HG03520 (cell line): ENCODE measurements around the gene C19orf44.
A peak's percentile ranks its signal among the peaks of the same experiment; 100 is the strongest.
"Not testable (repeated sequence)": the region's sequence is repeated elsewhere in the genome, so short reads cannot be mapped to it uniquely, and the experiment has no call there.

Source experiments
- ATAC-seq: cut with Tn5 transposase; IDR thresholded peaks from one replicate; pipeline ENCODE4 v1.9.1; 2021; ENCODE audit warnings: mild to moderate bottlenecking, moderate library complexity; ENCODE audit not compliant: unreplicated experiment

C19orf44 gene

DNA sequence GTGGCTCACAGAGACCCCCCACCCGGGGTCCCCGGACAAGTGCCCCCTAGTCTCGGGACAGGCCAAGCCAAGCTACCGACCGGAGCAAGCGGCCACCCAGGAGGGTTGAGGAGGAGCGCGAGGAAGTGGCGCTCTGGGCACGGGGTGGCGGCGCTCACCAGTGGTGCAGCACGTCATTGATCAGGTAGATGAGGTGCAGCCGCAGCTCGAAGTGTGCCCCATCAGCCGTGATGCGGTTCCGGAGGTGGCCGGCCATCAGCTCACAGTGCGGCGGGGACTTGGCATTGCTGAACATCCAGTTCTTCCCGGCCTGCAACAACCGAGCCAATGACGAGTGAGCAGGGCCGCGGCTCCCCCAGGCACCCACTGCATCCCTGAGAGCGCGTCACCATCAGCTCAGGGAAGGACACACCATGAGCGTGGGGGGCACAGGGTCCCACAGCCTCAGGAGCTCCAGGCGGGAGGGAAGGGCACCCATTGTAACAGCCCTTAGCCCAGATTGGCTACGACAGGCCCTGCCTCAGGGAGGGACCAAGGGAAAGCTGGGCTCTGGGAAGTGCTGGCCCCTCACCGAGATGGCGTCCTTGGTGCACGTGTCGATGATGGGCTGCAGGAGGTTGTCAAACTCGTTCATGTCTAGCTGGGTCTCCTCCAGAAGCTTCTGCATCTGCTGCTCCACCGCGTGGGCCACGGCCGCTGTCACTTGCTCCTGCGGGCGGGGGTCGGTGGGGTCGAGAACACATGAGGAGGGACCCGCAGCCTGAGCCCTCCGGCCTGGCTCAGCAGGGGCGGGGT, 36.4 kb downstream of the C19orf44 start:
- no peak for ATAC-seq

DNA sequence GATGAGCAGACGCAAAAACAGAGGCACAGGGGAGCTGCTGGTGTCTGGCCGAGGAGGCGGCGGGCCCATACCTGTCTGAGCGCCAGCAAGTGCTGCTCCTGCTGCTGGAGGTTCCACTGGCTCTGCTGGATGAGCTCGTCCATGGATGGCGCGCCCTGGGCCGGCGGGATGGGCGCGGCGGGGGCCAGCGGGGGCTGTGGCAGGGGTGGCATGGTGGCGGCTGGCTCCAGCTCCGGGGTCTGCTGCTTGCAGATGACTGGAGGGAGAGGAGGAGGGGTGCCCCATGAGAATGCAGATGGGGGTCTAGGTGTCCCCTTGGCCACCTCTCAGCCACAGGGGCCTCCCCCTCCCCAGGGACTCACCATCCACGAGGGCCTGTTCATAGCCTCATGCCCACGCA, 39.2 kb downstream of the C19orf44 start:
- ATAC-seq, result no peak

DNA sequence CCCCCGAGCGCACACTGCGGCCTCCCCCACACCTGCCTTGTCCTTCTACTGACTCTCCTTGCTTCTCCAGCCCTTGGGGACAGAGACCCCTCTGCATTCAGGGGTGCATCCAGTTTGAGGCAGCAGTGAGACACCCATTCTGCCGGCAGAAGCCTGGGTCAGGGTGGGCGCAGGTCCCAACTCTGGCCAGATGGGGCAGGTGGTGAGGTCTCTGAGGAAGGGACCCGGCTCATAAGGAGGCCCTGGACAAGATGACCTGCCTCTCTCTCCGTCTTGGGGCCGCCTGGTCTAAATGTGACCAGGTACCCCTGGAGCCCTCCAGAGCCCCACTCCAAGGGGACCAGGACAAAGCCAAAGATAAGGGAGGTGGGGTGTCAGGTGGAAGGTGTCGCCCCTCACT, 39.9 kb downstream of the C19orf44 start:
- ATAC-seq, result no peak

DNA sequence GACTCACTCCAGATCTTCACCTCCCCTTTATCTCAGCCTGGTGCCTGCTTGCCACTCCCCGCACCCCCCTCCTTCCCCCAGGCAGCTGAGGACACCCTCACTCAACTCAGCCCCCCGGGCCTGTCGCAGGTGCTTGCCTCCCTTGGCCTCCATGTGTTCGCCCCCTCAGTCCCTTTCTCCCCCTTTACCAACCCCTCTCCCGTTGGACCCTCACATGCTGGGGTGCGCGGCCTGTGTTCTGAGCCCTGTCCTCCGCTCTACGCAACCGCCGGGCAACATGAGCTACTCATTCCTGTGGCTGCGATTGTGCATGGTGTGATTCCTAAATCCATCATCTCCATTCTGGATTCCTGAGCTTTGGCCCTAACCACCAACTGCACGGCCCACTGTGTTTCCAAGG, 40.9 kb downstream of the C19orf44 start:
- ATAC-seq, result no peak

DNA sequence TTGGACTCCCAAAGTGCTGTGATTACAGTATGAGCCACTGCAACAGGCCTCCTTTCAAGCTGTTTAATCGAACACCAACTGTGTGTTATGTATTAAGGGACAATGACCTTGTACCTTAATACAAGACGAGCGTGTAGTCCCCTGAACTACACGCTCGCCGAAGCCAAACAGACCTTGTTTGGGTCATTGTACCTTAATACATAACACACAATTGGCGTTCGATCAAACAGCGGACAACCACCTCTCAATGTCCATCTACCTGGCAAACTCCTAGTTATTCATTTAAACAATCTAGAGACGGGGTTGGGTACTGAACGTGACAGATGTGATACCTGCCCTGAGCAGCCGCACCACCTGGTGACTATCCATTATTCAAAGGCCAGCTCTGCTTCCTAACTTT, 44.8 kb downstream of the C19orf44 start:
- no peak for ATAC-seq

DNA sequence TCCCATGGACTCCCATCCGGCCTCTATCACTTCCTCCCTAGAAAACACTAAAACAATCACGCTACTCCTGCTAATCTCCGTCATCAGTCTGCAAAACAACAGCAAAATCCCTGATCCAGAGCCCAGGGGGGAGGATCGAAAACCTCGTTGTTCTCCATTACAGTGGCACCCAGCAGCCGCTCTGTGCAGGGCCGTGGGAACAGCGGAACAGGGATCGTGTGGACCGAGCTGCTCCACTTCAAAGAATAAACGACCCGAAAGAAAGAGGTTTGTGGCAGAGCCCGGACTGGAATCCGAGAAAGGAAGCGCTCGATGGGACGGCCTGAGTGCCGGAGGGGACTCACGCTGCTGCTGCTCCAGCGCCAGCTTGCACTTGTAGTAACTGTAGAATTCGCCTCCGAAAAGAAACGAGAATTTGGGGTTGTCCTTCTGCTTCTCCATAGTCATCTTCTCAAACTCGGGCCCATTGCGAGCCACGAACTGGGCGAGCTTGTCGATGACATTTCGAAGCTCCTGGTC, 45.4 kb downstream of the C19orf44 start:
- no peak for ATAC-seq

DNA sequence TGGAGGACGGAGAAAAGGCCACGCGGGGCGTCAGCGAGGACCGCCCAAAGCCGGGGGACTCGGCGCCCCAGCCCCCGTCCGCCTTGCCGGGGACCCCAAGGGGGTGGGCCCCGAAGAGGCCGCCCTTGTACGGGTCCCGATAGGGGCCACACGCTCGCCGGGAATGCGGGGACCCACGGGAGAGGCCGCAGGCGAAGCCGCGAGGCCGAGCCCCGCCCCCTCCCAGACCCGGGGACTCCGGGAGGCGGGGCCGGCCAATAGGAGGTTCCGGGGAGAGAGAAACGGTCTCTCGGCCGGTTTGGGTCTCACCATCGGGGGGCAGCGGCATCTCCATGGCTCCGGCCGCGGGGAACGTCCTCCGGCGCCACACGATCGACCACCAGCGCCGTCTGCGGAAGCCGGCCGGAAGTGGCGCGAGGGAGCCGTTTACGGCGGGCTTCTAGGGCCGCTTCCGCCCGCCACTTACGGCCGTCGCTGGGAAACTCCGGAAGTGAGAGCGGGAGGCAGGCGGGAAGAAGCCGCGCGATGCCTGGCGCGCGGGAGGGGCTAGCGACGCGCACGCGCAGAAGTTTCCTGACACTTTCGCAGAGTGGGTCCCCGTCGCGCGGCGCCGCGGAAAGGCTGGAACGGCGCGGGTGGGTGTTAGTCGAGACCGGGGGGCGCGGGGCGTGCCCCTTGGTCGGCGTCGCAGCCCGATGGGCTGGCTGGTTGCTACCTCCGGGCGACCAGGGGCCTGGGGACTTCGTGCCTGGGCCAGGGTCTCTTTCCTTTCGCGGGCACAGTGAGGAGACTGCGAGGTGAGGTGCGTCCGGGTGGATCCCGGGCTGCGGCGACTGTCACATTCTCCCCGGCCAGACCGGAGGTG, 46.1 kb downstream of the C19orf44 start, which contains the start of gene CHERP:
TSS of gene CHERP (minus strand) at position 393 of the 865 bp plus-strand sequence. CDS start at position 334, 59 bp downstream.
- ATAC-seq, result peak; percentile 69

DNA sequence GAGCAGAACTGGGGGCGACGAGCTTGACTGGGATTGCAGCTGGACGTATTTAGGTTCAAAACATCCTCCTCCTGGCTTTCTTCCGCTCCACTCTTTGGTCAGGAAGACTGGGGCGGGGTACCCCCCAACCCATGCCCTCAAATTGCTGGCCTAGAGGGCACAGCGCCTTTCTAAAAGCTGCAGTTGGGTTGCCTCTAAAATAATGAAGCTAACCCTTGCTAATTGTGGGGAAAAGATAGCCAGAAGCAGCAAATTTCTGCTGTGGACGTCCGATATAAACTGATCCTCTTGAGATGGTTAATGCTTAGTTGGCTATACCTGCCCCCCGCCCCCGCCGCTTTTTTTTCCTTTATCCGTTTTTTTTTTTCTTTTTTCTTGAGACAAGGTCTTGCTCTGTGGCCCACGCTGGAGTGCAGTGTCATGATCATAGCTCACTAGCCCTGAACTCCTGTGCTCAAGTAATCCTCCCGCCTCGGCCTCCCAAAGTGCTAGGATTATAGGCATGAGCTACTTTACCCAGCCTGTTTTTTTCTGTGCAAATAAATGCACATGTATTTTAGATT, 46.8 kb downstream of the C19orf44 start:
- no peak for ATAC-seq

DNA sequence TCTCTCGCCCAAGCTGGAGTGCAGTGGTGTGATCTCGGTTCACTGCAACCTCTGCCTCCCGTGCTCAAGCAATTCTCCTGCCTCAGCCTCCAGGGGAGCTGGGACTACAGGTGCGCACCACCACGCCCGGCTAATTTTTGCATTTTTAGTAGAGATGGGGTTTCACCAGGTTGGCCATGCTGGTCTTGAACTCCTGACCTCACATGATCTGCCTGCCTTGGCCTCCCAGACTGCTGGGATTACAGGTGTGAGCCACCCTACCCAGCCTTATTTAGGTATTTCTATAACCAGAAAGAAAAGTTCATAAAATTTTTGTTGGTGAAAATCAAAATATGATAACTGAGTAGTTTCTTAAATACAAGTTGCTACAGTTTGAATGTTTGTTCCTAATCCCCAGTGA, 47.5 kb downstream of the C19orf44 start:
- ATAC-seq, result not testable (repeated sequence)

DNA sequence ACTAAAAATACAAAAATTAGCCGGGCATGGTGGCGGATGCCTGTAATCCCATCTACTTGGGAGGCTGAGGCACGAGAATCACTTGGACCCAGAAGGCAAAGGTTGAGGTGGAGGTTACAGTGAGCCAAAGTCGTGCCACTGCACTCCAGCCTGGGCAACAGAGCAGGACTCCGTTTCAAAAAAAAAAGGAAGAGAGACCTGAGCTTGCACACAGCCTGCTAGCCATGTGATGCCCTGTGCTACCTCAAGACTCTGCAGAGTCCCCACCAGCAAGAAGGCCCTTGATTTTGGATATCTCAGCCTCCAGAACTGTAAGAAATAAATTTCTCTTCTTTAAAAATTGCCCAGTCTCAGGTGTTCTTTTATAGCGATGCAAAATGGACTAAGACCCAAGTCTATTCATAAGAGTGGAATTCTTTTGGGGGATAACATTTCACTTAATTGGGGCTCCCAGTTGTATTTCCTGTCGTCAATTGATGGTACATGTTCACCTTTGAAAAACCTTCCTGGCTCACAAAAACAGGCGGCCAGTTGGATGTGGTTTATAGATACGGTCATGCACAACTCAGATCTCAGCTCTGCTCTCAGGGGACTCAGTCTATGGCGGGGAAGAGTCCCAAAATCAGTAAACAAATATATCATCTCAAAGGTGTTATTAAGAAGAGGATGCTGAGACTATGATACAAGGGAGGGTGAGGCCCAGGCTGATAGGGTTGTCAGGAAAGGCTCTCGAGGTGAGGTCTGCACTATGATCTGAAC, 48.5 kb downstream of the C19orf44 start:
- ATAC-seq, result no peak

DNA sequence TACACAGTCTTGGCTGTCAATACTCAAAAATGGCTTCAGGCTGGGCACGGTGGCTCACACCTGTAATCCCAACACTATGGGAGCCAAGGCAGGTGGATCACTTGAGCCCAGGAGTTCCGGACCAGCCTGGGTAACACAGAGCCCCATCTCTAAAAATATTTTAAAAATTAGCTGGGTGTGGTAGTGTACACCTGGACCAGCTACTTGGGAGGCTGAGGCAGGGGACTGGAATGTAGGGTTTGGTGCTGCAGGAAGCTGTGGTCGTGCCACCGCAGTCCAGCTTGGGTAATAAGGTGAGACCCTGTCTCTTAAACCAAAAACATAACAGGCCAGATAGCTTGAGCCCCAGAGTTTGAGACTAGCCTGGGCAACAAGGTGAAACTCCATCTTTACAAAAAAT, 52.8 kb downstream of the C19orf44 start:
- ATAC-seq, result no peak

DNA sequence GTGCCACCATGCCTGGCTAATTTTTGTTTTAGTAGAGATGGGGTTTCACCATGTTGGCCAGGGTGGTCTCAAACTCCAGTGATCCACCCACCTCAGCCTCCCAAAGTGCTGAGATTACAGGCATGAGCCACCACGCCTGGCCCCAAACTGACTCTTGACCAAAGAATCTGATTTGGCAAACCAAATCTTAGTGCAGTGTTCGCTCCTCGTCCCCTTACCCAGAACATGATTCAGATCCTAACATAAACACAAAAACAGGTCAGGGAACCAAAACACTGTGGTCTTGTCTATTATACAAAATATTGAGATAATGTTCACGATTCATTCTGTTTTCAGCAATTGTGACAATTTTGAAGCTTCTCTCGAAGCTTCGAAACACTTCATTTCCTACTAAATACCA, 55.7 kb downstream of the C19orf44 start:
- not testable (repeated sequence) for ATAC-seq

DNA sequence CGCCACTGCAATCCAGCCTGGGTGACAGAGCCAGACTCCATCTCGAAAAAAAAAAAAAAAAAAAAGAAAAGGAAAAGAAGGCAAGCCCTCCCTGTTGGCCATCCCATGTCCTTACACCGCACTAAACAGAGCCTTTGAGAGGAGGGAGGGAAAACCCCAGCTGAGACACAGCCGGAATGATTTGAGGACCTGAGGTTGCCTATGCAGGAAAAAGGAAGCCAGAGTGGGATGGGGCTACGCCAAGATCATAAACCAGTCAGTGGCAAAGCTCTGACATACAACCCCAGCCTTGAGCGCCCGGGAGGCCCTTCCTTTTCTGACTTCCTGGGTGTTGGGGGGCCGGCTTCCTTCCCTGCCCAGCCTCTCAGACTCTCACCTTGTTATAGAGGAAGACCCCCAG, 58.6 kb downstream of the C19orf44 start:
- no peak for ATAC-seq

DNA sequence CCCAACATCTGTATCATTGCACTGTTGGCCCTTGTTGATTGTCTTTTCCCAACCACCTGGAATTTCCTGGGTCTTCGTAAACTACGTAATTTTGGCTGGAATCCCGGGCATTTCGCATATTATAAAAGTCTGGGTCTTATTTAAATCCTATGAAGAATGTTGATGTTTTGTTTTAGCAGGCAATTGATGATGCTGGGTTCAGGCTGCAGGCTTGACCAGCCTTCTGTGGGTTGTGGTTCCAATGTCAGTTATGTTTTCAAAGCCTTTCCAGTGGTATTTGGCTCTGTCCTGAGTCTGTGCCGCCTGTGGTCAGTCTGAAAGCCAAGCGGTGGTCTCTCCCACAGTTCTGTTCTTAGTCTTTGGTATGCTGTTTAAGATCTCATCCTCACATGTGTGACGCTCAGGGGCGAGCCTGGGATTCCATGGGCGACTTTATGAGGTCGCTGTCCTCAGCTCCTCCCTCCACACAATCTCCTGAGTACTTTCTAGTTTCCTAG, 63.6 kb downstream of the C19orf44 start:
- ATAC-seq, result no peak

DNA sequence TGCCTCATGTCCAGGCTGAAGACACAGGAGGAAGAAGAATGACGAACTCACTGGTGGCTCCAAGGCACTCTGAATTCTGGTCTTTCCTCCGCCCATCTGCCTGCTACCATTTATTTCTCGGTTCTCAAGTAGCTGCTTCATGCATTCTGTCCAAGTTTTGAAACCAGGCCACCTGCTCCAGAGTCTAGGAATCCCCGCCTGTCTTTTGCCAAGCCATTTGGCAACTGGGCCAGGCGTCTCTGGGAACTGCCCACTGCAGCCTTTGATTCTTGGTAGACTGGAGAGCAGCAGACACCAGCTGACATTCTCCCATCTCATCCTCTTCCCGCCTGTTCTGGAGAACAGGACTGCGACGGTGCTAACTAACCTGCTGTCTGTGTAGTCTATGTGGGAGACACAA, 65.2 kb downstream of the C19orf44 start:
- no peak for ATAC-seq

DNA sequence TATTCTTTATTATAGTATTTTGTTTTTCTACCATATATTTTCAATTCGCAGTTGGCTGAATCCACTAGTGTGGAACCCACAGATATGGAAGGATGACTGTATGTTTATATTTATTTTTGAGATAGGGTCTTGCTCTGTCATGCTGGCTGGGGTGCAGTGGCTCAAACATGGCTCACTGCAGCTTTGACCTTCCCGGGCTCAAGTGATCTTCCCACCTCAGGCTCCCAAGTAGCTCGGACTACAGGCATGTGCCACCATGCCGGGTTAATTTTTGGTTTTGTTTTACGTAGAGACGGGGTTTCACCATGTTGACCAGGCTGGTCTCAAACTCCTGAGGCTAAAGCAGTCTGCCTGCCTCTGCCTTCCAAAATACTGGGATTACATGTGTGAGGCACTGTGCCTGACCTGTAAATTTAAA, 66.4 kb downstream of the C19orf44 start:
- ATAC-seq, result no peak

DNA sequence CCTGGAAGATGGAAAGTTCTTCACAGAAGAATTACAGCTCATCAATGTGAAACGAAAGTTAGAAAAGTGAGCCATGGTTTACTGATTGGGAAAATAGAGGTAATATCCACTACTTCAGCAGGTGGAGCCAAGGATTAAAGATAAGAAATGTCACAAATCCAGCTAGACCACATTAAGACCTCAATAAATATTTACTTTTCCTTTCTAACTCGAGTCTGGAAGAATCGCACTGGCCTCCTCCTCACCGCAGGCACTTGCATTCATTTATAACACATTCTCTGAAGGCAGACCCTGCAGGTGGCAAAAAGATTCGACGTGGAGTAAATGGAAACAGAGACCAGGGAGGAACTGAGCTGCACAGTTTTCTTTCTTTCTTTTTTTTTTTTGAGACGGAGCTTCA, 68.6 kb downstream of the C19orf44 start:
- no peak for ATAC-seq

DNA sequence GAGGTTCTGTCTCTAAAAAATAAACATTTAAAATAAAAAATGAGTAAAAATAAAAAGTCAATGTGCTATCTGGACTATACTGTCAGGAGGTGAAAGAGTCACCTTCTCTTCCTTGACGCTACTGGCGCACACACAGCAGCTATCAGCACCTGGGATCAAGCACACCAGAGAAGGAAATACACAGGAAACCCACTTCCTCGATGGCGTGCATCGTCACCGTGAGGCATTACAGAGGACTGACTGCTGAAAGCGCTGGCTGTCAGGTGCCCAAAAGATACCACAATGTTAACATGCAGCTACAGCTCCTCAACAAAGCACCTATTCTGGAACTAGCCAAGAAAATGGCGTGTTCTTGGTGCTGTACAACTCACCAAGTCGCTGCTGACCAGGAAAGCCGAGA, 70.0 kb downstream of the C19orf44 start:
- ATAC-seq, result no peak

DNA sequence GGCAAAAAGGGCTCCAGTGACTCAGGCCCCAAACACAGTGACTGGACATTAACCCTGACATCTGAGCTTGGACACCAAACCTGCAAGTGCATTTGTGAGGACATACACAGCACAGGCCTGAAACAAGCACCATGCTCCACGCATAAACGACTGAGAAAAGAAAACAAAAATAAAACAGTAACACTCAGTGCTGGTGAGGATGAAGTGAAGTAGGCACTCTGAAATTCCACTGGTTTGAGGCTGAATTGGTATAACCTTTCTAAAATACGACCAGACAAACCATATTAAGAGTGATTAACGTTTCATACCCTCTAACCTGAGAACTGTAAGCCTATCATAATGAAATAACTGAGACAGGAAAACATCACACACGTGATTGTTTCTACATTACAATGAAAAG, 70.5 kb downstream of the C19orf44 start:
- no peak for ATAC-seq

DNA sequence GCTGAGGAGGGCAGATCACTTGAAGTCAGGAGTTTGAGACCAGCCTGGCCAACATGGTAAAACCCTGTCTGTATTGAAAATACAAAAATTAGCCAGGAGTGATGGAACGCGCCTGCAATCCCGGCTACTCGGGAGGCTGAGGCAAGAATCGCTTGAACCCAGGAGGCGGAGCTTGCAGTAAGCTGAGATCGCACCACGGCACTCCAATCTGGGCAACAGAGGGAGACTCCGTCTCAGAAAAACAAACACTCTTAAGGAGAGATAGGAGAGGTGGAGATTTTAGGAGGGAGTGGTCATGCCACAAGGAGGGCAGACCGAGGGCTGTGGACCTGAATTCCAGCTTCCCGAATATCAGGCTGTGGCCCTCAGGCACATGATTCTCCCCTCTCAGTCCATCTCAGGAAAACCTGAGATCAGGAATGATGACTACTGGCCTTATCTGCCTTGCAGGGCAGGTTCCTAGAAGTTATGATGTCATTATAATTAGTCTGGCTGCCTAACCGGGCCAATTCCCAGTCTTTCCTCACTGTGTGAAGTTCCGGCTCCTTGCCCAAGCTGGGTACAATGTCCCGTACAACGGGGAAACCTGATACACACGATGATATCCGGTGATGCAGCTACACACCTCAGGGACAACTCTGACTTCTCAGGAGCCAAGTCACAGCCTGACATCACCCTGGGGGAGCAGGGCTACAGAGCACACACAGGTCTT, 73.6 kb downstream of the C19orf44 start:
- ATAC-seq, result no peak
